ENCODE measurements around the gene ADAM12.

DNA sequence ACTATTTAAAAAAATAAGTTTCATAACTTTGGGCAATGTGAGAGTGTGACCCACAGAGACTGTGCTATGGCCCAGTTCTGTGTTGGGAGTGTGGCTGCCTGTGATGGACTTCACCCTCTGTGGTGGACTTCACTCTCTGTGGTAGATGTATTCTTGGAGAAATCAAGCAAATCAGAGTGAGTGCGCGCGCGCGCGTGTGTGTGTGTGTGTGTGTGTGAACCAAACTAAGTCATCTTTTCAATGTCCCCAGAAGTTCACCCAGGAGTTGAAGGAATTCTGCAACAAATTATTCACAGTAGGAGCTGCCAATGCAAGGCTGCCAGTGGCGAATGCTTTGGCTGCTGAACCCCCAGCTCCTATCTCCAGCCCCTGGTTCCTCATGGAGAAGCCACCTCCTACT is 184.5 kb downstream of the ADAM12 start:
- TF ChIP-seq, protein P1, sequence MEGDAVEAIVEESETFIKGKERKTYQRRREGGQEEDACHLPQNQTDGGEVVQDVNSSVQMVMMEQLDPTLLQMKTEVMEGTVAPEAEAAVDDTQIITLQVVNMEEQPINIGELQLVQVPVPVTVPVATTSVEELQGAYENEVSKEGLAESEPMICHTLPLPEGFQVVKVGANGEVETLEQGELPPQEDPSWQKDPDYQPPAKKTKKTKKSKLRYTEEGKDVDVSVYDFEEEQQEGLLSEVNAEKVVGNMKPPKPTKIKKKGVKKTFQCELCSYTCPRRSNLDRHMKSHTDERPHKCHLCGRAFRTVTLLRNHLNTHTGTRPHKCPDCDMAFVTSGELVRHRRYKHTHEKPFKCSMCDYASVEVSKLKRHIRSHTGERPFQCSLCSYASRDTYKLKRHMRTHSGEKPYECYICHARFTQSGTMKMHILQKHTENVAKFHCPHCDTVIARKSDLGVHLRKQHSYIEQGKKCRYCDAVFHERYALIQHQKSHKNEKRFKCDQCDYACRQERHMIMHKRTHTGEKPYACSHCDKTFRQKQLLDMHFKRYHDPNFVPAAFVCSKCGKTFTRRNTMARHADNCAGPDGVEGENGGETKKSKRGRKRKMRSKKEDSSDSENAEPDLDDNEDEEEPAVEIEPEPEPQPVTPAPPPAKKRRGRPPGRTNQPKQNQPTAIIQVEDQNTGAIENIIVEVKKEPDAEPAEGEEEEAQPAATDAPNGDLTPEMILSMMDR (conservative IDR thresholded peaks at IDR 0.05 in 1 of 2, IDR thresholded peaks at IDR 0.05 in 1 of 2; ENCODE audit: low read depth in 1 of 2, low read length in 2 of 2) = no peak
- no peak for TF ChIP-seq EZH2 (IDR thresholded peaks at IDR 0.05; ENCODE audit: low read length, missing control alignments)

Data from fibroblast of lung (primary cell).